Right atrium auricular region (tissue), 2 donors: ENCODE data around the gene BAX. TPM values are rescaled to one million over a fixed set of nuclear protein-coding genes. Genes with fewer than 3 reads are reported as not detected.
A peak's percentile ranks its signal among the peaks of the same experiment; 100 is the strongest.

Experiments used
- DNase-seq: peaks from one replicate; pipeline ENCODE4 v3.0.0-alpha.2; 2019; ENCODE audit warnings: low spot score
- H3K27ac ChIP-seq, 2 donors: fragments of 200-600 bp; sonication (generic); 1 replicate in 1 of 2; 2 replicates in 1 of 2; pipeline ENCODE4 v1.5.1; 2016 to 2019
- H3K27me3 ChIP-seq, 2 donors: fragments of 200-600 bp; sonication (generic); one replicate each; pipeline versions ENCODE4 v1.5.1 to v1.6.0; 2017 to 2019
- H3K36me3 ChIP-seq: fragments of 200-600 bp; sonication (generic); one replicate; pipeline ENCODE4 v1.5.1; 2016
- H3K4me1 ChIP-seq, 2 donors: fragments of 200-600 bp; sonication (generic); one replicate each; pipeline versions ENCODE4 v1.5.1 to v1.6.0; 2017 to 2019
- H3K4me3 ChIP-seq, 2 donors: fragments of 200-600 bp; sonication (generic); 1 replicate in 1 of 2; 2 replicates in 1 of 2; pipeline ENCODE4 v1.5.1; 2017 to 2019; ENCODE audit warnings: mild to moderate bottlenecking in 1 of 2, moderate library complexity in 1 of 2
- H3K9me3 ChIP-seq, 2 donors: fragments of 200-600 bp; sonication (generic); one replicate each; pipeline ENCODE4 v1.5.1; 2019
- total RNA-seq, 2 donors: library from RNA; depleted of rRNA; stranded (reverse); fragments of >200 nt; gene quantifications; one replicate each; pipeline ENCODE4 v1.1.0, GENCODE V29; 2016
- TF ChIP-seq, protein P1 (sequence below), 2 donors: fragments of 200-600 bp; sonication (generic); IDR thresholded peaks; one replicate each; pipeline ENCODE4 v1.5.1; 2019; ENCODE audit warnings: antibody characterized with exemption in 2 of 2

The BAX gene
- total RNA-seq, 2 donors from 2014 or later: 10.7 to 21.2 TPM

DNA sequence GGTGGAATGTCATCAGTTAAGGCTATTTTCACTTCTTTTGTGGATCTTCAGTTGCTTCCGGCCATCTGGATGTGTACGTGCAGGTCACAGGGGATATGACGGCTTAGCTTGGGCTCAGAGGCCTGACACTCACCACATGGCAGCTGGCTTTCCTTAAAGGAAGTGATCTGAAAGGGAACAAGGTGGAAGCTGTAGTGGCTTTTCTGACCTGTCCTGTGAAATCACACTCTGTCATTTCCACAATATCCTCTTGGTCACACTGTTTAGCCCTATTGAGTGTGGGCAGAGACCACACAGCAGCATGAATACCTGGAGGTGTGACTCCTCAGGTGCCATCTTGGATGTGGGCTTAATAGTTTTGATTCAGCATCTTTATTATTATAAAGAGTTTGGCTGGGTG is 4.5 kb upstream of the BAX start:
- no peak overlapping the region for H3K27ac ChIP-seq
- no peaks in the 10 kb centered on the region for H3K9me3 ChIP-seq
- H3K27me3 ChIP-seq: no peaks in the 10 kb centered on the region
- H3K4me3 ChIP-seq: no peak overlapping the region
- TF ChIP-seq, protein P1, sequence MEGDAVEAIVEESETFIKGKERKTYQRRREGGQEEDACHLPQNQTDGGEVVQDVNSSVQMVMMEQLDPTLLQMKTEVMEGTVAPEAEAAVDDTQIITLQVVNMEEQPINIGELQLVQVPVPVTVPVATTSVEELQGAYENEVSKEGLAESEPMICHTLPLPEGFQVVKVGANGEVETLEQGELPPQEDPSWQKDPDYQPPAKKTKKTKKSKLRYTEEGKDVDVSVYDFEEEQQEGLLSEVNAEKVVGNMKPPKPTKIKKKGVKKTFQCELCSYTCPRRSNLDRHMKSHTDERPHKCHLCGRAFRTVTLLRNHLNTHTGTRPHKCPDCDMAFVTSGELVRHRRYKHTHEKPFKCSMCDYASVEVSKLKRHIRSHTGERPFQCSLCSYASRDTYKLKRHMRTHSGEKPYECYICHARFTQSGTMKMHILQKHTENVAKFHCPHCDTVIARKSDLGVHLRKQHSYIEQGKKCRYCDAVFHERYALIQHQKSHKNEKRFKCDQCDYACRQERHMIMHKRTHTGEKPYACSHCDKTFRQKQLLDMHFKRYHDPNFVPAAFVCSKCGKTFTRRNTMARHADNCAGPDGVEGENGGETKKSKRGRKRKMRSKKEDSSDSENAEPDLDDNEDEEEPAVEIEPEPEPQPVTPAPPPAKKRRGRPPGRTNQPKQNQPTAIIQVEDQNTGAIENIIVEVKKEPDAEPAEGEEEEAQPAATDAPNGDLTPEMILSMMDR (IDR thresholded peaks at IDR 0.05): no peak
- H3K36me3 ChIP-seq: no peaks in the 10 kb centered on the region
- peaks cover 0 to 3% of the 10 kb centered on the region in 2 donors for H3K4me1 ChIP-seq
- no peak for DNase-seq

DNA sequence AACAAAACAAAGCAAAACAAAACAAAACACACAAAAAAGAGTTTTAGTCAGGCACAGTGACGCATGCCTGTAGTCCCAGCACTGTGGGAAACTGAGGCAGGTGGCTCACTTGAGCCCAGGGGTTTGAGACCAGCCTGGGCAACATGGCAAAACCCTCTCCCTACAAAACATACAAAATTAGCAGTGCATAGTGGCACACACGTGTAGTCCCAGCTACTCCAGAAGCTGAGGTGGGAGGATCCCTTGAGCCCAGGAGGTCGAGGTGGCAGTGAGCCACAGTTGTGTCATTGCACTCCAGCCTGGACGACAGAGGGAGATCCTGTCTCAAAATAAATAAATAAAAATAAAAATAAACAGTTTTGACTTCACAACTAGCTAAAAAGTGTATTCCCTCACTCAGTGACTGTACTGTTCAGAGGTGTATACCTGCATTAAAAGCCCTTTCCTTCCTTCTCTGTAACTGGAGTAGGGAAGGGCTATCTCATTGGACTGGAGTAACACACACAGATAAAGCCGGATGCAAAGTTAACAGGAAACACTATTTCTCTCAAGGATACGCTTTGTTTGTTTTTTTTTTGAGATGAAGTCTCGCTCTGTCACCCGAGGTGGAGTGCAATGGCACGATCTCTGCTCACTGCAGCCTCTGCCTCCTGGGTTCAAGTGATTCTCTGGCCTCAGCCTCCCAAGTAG is 3.7 kb upstream of the BAX start:
- Histone ChIP-seq H3K4me1 (peaks cover 0 to 12% of the 10 kb centered on the region in 2 donors), H3K27me3 (no peaks in the 10 kb centered on the region), H3K36me3 (no peaks in the 10 kb centered on the region), H3K9me3 (no peaks in the 10 kb centered on the region), H3K27ac (no peak overlapping the region), H3K4me3 (no peak overlapping the region)
- TF ChIP-seq, protein P1 (IDR thresholded peaks at IDR 0.05): no peak
- DNase-seq: no peak

DNA sequence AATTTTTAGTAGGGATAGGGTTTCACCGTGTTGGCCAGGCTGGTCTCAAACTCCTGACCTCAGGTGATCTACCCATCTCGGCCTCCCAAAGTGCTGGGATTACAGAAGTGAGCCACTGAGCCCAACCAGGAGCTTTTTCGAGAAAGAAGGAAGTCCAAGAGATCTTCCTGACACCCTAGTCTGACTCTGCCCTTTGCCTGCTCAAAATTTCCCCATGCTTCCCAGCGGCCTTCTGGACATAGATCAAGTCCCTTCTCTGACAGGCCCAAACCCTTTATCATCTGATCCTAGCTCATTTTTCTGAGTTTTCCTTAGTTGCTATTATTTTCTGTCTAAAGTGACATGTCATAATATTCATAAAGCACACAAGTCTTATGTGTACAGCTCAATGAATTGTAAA is 1.5 kb upstream of the BAX start:
- TF ChIP-seq, protein P1 (IDR thresholded peaks at IDR 0.05): no peak
- Histone ChIP-seq H3K9me3 (no peaks in the 10 kb centered on the region), H3K4me3 (no peak overlapping the region), H3K4me1 (peaks cover 0 to 14% of the 10 kb centered on the region in 2 donors), H3K27ac (peak overlapping the region in 1 of 2 donors; percentile 88), H3K36me3 (no peaks in the 10 kb centered on the region), H3K27me3 (no peaks in the 10 kb centered on the region)
- DNase-seq: no peak

DNA sequence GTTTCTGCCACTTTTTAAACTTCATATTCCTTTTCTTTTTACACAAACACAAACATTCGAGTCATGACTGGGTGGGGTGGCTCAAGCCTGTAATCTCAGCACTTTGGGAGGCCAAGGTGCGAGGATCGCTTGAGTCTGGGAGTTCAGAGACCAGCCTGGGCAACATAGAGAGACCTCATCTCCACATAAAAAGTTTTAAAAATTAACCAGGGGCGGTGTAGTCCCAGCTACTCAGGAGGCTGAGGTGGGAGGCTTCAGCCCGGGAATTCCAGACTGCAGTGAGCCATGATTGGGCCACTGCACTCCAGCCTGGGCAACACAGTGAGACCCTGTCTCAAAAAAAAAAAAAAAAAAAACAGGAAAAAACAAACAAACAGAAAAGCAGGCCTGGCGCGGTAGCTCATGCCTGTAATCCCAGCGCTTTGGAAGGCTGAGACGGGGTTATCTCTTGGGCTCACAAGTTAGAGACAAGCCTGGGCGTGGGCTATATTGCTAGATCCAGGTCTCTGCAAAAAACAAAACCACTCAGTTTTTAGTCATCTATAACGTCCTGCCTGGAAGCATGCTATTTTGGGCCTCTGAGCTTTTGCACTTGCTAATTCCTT is 583 bp upstream of the BAX start:
- Histone ChIP-seq H3K4me1 (peaks cover 0 to 14% of the 10 kb centered on the region in 2 donors), H3K9me3 (no peaks in the 10 kb centered on the region), H3K27me3 (no peaks in the 10 kb centered on the region), H3K36me3 (no peaks in the 10 kb centered on the region), H3K27ac (peak overlapping the region; percentile 88 to 94), H3K4me3 (peak overlapping the region; percentile 93 to 98)
- TF ChIP-seq, protein P1 (IDR thresholded peaks at IDR 0.05): no peak
- no peak for DNase-seq

DNA sequence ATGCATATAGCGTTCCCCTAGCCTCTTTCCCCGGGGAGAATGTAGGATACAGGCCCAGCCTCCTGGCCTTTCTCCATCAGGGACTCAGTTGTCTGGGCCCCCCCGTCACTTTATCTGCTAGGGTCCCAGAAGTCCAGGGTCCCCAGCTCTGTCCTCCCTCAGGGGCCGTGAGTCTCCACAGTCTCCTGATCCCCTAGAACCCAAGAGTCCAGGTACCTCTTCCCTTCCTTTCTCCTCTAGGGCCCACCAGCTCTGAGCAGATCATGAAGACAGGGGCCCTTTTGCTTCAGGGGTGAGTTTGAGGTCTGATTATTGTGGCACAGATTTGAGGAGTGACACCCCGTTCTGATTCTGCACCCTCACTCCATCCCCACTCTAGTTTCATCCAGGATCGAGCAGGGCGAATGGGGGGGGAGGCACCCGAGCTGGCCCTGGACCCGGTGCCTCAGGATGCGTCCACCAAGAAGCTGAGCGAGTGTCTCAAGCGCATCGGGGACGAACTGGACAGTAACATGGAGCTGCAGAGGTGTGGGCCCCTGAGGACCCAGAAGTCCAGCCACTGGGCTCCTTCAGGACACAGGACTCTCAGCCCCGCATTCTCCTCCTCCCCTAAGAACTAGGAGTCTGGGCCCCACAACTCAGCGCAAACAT is 758 bp downstream of the BAX start:
- Histone ChIP-seq H3K36me3 (no peaks in the 10 kb centered on the region), H3K27ac (peak overlapping the region; percentile 88 to 94), H3K9me3 (no peaks in the 10 kb centered on the region), H3K4me1 (peaks cover 0 to 14% of the 10 kb centered on the region in 2 donors), H3K27me3 (no peaks in the 10 kb centered on the region), H3K4me3 (peak overlapping the region; percentile 93 to 98)
- no peak for DNase-seq
- TF ChIP-seq, protein P1 (IDR thresholded peaks at IDR 0.05): no peak
